Ureter (tissue), 1 donor: Measurements from ENCODE around the gene DIAPH3. TPM values are rescaled to one million over a fixed set of nuclear protein-coding genes. Genes with fewer than 3 reads are reported as not detected.

ENCODE experiments used
- DNase-seq: peaks from one replicate; pipeline ENCODE4 v3.0.0-alpha.2; 2020; ENCODE audit warnings: low spot score
- total RNA-seq: library from RNA; stranded (reverse); gene quantifications from one replicate; pipeline ENCODE4 v1.2.4, GENCODE V29; 2023
- donor health status: DM: yes; HTN: yes; CAD: no.

Gene DIAPH3
- total RNA-seq, 1 donor from 2014 or later: 0.23 TPM

DNA sequence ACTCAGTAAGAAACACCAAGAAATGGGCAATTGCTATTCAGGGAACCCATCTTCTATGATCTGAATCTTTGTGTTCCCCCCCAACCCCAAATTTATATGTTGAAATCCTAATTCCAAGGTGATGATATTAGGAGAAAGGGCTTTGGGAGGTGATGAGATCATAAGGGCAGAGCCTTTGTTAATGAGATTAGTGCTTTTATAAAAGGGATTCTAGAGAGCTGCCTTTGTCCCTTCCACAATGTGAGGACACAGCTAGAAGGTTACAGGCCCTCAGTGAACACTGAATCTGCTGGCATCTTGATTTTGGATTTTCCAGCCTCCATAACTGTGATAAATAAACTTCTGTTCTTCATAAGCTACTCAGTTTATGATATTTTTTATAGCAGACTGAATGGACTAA is 376.0 kb downstream of the DIAPH3 start:
- no peak for DNase-seq

DNA sequence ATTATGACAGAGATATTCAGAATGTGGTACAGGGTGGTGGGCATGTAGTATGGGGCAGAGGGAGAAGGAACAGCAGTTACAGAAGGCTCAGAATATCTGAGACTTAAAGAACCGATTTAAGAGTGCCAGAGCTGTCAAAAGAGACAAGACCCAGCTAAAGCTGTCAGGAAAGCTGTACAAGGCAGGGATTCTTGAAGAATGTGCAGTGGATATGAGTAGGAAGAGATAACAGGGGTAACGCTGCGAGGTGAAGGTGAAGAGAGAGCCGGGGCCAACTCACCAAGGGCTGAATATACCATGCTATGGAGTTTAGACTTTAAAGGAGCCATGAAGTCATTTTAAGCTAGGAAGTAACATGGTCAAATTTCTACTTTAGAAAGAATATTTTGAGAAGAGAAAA is 381.0 kb downstream of the DIAPH3 start:
- DNase-seq: no peak

DNA sequence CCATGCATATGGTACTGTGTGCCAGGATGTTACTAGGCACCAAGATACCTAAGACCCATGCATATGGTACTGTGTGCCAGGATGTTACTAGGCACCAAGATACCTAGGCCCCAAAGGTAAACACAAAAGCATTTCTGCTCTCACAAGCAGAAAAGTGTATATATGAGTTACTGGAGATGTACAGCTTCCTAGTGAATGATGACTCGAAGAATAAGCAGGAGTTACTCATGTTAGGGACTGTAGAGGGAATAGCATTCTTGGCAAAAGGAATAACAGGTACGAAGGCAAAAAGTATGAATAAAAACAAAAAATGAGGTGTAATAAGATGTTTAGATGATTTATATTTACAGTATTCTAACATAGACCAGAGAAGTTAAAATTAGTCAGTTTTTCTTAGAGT is 383.7 kb downstream of the DIAPH3 start:
- DNase-seq: no peak

DNA sequence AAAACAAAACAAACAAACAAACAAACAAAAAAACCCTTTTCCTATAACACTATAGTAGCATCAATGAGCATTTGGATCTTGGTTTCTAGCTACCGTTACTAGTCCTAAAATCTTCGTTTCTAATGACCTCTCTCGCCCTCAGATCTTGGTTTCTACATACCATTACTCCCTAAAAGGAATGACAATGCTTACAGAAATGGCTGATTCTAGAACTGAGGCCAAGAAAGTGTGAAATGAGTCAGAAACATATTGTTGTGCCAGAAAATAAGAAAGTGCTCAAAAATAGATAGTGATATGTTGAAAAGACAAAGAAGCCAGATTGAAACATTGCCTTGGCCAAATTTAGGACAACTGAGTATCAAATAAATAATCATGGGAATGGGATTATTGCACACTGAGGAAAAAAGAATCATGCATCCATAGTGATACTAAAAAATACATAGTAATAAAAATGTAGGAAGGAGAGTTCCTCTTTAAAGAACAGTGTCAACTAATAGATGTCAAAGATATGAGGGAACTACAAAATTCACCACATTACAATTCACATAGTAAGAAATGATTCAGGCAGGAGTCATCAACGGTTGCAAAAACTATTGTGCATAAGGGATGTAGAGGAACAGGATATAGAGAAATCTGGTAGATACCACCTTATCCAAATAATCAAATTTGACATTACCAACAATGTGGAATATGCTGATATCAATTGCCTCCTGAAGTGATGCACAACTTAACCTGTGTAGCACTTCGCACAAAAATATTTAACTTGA is 386.6 kb downstream of the DIAPH3 start:
- no peak for DNase-seq

DNA sequence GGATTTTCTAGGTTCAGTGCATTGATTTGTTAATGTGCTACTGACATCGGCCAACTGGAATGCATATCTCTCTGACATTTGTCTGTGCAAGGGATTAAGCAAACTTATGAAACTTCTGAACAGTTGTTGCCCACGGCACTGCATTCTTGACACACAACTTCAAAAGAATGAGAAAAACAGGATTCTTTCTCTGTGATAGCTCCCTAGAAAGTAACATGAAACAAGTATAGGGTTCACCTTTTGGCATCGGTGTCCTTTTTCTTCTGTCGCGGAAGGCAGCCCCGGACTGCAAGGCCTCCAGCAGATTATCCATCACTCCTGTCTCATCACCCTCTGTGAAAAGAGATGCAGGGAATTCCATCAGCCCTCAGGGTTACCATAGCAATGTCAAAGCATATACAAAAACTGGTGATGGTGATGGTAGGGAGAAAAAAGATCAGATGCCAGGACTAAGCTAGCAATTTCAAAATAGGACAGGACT is 389.2 kb downstream of the DIAPH3 start:
- no peak for DNase-seq

DNA sequence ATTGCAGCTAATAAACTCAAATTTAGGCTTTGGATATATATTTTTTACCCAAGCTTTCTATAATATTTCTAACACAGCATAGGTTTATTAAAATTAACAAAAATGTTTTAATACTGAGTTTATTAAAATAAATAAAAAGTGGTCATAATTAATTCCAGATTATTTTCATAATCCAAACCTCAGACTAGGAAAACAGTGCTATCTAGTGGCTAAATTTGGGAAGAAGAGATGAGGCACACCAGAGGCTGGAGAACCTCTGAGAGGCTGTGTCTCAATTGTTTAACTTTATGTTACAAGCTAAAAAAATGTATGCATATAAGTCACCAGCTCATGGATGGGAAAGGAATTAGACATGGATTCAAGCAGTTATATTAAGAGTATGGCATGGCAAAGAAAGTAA is 392.5 kb downstream of the DIAPH3 start:
- DNase-seq: no peak

DNA sequence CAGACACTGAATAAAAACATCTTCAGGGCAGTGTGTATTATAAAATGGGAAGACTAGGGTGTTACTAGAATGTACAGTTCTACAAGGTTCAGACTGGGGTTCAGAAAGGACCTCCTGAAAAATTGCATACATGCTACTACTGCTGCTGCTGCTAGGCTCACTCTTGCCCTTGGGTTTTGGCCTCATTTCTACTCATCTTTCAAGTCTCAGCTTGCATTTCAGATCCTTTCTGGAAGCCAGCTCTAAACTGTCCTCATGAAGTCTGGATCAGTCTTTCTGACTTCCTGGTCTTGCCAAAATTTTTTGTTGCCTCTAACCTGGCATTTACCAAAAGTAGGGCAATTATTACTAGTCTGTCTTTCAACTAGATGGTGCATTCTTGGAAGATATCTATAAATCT is 393.3 kb downstream of the DIAPH3 start:
- DNase-seq: no peak

DNA sequence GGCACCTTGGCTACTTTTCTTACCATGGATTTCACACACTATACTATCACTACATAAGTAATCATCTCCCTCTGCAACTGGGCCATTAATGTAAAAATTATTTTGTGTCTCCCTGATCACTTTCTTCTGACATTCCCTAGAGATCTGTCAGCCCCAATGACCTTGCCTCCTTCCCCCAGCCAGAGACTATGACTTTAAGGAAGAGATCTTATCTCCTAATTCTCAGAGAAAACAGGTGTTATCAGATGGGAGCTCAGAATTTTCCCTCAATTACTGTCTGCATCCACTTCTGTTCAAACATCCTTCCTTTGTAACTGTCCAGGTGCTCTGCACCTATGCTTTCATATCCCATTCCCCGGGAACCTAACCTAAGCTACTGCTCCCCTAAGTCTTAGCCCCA is 397.5 kb downstream of the DIAPH3 start:
- no peak for DNase-seq

DNA sequence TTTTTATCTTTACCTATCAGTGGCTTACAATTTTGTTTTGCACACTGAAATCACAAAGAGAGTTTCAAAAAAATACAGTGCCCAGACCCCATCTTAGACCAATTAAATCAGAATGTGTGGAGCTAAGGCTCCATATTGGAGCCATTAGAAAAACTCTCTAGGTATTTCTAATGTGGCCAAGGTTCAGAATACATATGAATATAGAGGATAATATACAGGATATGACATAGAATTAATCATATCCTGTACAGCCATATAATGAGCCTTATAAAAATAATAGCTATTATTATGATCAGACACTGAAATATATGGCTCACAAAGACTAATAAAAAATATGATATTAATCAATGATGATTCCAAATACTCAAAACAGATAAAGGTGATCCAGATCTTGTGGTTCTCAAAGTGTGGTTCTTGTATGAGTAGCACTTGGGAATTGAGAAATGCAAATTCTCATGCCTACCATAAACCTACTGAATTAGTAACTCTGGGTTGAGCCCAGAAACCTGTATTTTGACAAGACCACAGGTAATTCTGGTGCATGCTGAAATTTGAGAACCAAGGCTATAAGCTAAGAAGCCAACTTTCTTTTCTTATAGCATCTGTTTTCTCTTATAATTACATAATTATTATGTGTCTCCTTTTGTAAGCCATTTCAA is 408.0 kb downstream of the DIAPH3 start:
- DNase-seq: no peak

DNA sequence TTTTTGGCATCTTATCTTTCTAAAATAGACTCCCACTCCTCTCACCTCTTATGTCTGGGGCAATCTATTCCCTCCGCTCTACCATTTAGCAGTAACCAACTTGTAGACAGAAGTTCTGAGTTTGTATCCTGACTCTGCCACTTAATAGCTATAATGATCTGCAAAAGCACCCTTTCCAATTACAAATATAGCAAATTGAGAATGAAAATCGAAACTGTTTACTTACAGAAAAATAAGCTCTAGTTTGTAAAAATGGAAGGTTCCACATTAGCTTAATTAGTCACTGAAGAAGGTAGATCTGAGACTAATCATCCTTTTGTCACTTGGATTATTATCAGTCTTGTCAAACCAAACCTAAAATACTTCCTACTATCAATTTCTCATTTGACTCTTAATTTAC is 409.3 kb downstream of the DIAPH3 start:
- DNase-seq: no peak

DNA sequence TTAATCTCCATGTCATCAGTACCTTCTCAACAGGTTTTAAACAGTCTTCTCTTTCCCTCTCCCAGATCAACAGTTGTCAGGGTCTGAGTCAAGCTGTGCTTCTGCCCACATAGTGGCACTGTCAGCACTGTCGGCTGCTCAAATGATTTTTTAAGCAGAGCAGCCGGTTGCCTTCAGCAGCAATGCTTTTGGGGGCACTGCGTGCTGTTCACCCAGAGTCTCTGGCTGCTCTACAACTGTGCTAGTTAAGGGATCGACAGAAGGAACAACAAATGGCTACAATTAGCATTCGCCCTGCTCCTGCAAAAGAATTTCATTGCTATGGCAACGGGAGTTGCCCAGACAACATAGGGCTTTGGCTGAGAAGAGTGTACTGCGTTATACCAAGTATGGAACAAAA is 412.9 kb downstream of the DIAPH3 start:
- DNase-seq: no peak

DNA sequence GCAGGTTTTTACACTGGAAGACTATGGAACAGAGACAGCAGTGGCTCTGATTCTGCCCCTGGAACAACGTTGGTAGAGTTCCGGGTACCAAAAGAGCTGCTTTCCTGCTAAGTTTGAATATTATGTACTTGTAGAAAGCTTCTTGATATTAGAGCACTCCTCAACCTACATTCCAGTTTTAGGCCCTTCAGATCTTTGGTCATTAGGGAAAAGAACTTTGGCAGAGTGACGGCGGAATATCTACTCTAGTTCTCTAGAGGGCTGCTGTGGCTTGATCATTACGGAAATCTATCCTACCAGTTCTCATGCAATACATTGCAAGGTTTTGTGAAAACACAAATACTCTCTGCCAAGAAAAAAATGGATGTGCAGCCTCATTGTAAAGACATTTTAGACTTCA is 415.7 kb downstream of the DIAPH3 start:
- DNase-seq: no peak

DNA sequence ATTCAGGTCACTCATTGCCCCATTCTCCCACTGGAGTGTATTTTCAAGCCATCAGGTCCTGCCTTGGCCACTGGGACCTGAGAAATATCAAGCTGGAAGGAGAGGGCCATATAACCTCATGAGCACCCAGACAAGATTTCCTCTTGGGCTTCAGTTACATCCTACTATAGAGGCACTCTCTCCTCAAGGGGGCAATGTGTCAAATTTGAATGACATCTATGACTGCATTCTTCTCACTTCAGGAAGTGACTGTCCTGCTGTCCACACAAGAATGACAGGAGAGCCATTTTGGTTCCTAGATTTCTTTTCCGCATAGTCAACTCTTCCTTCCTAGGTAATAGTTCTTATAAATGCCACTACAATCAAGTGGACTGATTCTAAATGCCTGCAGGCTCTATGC is 416.2 kb downstream of the DIAPH3 start:
- no peak for DNase-seq

DNA sequence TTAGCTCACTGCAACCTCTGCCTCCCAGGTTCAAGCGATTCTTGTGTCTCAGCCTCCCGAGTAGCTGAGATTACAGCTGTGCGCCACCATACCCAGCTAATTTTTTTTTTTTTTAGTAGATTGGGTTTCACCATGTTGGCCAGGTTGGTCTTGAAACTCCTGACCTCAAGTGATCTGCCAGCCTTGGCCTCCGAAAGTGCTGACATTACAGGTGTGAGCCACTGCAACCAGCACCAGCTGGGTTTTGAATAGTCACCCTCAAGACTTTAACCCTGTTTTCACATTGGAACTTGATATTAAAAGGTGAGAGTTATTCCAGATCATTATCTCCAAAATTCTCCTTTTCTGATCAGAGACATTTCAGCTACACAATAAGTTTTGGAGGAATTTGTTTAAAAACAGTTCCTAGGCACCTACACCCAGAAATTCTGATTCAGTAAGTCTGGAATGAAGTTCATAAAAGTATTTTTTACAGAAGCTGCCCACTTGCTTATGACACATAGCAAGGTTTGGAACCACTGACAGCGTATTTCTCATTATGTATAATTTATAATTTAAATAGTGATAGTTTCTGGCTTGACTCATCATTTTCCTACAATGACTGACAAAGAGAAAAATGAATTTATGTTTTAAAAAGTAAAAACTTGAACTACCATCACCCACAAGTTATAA is 417.3 kb downstream of the DIAPH3 start:
- DNase-seq: no peak

DNA sequence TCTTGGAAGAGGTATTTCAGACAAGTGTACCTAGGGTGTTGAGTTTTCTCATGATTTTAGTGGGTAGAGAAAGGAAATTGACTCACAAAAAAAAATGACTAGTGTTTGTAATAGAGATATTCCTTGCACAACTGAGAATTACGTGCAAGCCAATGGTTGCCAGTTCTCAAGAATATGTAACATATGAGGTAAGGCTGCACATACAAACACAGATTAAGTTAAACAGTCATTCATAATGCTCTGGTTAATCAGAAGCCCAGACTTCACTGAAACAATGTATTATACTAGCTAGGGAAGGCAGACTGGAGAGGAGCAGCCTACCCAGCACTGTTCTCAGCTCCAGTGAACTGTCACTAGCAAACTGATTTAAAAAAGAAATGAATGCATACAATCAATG is 418.3 kb downstream of the DIAPH3 start:
- no peak for DNase-seq

DNA sequence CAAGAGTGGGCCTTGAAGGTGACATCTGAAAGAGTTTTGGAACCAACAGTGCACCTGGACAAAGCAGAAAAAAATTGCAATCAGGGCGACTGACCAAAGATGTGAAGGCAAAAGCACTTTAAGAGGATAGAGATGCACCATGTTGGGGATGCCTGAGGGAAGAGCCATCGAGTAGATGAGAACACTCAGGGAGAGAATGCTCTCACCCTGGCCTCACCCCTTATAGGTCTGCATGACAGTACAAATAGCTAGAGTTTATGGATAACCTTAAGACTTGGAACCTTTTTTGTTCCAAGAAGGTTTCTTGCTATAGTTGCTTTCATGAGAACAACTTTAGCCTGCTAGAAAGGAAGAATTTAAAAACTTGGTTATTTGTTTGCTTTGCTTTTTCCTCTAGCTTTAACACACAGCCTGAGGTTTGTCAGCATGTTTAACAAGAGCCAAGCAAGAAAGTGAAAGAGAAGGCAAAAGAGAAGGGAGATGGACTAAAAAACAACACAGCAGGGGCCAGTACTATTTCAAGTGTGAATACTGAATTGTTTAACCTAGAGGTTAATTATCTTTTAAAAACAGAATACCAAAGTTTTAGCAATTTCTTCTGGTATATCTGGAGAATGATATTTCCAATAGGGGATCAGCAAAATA is 418.9 kb downstream of the DIAPH3 start:
- no peak for DNase-seq

DNA sequence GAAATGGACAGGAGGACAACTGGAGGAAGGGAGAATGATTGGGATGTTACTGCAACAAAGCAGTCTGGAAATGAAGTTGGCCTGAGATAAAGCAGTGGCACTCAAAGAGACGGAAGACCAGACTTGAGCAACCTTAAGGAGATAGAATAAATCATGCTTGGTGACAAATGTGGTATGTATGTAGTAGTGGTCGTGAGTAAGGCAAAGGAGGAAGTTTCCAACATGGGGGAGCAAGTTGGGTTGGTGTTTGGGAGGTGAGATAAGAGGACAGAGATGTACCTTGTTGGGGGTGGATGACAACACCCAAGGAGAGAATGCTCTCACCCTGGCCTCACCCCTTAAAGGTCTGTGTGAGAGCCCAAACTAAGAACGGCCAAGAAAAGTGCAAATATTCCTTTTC is 420.5 kb downstream of the DIAPH3 start:
- no peak for DNase-seq

DNA sequence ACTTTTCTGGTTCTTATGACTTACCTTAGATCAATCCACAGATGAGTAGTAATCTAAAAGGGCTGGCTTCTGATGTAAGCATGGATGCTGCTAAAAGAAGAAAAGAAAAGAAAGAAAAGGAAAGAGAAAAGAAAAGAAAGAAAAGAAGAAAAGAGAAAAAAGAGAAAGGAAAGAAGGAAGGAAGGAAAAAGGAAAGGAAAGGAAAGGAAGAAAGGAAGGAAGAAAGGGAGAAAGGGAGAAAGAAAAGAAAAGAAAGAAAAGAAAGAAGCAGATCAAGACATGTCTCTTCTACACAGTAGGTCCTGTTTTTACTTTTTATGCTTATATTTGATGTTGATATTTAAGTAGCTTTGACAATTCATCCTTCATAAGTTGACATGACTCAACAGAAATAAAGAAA is 421.3 kb downstream of the DIAPH3 start:
- DNase-seq: no peak

DNA sequence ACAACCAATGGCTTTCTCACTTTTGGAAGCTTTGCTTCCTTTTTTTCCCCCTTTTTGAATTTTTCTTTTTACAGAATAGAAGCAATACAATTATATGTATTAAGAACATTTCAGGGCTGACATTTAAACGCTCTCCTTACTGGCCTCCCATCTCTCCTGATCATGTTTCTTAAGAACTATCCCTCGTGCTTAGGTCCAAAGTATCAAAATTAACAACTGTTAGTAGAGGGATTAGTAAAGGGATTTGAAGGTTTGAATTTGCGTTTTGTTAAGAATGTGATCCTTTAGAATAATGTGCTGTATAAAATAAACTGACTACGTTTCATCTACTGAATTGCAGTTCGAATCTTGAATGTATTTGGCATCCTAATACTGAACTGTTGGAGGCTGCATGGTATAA is 424.8 kb downstream of the DIAPH3 start:
- DNase-seq: no peak

DNA sequence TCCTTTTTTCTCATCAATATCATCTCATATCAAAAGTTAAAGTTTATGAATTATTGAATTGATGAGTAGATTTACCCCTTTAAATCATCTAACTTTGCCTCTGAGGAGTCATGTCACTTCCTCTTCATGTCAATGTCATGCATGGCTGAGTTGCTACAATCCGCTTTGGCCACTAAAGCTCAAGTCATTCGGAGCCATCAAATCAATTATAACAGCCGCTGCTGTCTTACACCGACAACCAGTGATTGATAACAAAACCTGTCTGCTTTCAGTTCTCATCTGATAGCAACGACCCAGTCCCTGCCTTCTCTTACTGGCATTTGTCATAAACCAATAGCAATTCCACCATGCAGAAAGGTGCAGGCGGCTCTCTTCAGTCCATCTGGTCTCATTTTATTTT is 429.3 kb downstream of the DIAPH3 start:
- no peak for DNase-seq

DNA sequence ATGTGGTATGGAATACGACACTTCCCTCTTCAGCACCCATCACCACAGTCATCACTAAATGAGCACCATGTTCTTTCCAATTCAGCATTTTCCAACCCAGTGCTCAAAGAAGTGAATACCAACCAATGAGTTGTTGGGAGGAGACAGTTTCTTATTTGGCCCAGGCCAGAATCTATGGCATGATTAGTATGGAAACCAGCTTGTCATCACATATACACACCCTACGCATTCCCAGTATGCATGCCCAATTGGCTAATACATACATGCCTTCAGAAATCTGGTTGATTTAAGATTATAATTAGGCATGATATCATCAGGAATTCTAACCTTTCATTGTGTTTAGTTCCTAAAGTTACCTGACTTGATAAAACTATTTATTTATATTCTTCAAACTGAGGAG is 430.0 kb downstream of the DIAPH3 start:
- no peak for DNase-seq

DNA sequence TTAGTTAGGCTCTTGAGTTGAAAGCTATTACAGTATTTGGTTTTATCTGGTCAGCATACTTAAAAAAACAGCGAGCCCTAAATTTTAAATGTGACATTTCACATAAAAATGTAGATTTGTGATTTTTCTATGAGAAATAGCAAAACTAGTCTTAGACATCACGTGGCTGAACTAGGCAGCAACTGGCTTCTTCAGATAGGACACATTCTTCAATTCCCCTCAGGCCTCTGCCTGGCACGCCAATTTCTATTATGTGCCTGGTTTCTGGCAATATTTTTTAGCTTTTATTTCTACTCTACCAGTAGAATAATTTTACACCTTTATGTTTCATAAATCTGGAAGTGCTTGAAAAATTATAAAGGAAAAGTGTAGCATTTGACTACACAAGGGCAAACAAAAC is 433.7 kb downstream of the DIAPH3 start:
- DNase-seq: no peak
